Smooth muscle cell (in vitro differentiated cells): ENCODE results near the gene METTL25. TPM values are rescaled to one million over a fixed set of nuclear protein-coding genes. Genes with fewer than 3 reads are reported as not detected.

Experiments used
- DNase-seq: peaks from one replicate; lab custom pipeline; 2025; ENCODE audit not compliant: unreplicated experiment; lab: John Stamatoyannopoulos, UW
- H2AFZ ChIP-seq: fragments of 200-600 bp; sonication (generic); 2 replicates; pipeline ENCODE4 v1.6.0; 2016; ENCODE audit warnings: antibody characterized with exemption, low read depth, mild to moderate bottlenecking
- H3F3A ChIP-seq: fragments of 200-600 bp; sonication (generic); 2 replicates; pipeline ENCODE4 v1.6.0; 2017; ENCODE audit warnings: antibody characterized with exemption, low read depth
- H3K27ac ChIP-seq: fragments of 200-600 bp; sonication (generic); 2 replicates; pipeline ENCODE4 v1.5.1; 2016; ENCODE audit warnings: low read depth, mild to moderate bottlenecking
- H3K27me3 ChIP-seq: fragments of 200-600 bp; sonication (generic); 2 replicates; pipeline ENCODE4 v1.6.1; 2016; ENCODE audit warnings: low read depth, mild to moderate bottlenecking
- H3K36me3 ChIP-seq: fragments of 200-600 bp; sonication (generic); 2 replicates; pipeline ENCODE4 v1.5.1; 2016; ENCODE audit warnings: low read depth
- H3K4me1 ChIP-seq: fragments of 200-600 bp; sonication (generic); 2 replicates; pipeline ENCODE4 v1.5.1; 2016; ENCODE audit warnings: low read depth
- H3K4me2 ChIP-seq: fragments of 200-600 bp; sonication (generic); 2 replicates; pipeline ENCODE4 v1.6.0; 2016; ENCODE audit warnings: mild to moderate bottlenecking
- H3K4me3 ChIP-seq: fragments of 200-600 bp; sonication (generic); 2 replicates; pipeline ENCODE4 v1.5.1; 2016; ENCODE audit warnings: mild to moderate bottlenecking
- H3K79me2 ChIP-seq: fragments of 200-600 bp; sonication (generic); 2 replicates; pipeline ENCODE4 v1.6.0; 2016; ENCODE audit warnings: low read depth, mild to moderate bottlenecking
- H3K9ac ChIP-seq: fragments of 200-600 bp; sonication (generic); 2 replicates; pipeline ENCODE4 v1.6.0; 2016; ENCODE audit warnings: low read depth
- H3K9me3 ChIP-seq: fragments of 200-600 bp; sonication (generic); replicated peaks from 2 replicates; pipeline ENCODE4 v1.5.1; 2016; ENCODE audit warnings: low read depth
- H4K20me1 ChIP-seq: fragments of 200-600 bp; sonication (generic); 2 replicates; pipeline ENCODE4 v1.6.0; 2016; ENCODE audit warnings: low read depth
- CTCF ChIP-seq: fragments of 200-600 bp; sonication (generic); IDR thresholded peaks from 2 replicates; pipeline ENCODE4 v1.5.1; 2017; ENCODE audit warnings: borderline replicate concordance, mild to moderate bottlenecking, antibody characterized with exemption; ENCODE audit not compliant: insufficient read depth, poor library complexity, severe bottlenecking
- WGBS: methylation state at CpG from one replicate; pipeline ENCODE4 v1.1.7; 2016; ENCODE audit warnings: low lambda C conversion rate; 5-methylcytosine and 5-hydroxymethylcytosine counted together
- polyA plus RNA-seq: library from polyadenylated mRNA; unstranded; fragments of >200 nt; fragmentation: Nextera tagmentation; extraction: Ambion mirVana; gene quantifications from 2 replicates; pipeline ENCODE4 v1.2.1, GENCODE V29; 2016
- total RNA-seq: library from RNA; depleted of rRNA; stranded (reverse); fragments of >200 nt; gene quantifications from 2 replicates; pipeline ENCODE4 v1.2.3, GENCODE V29; 2014

Gene METTL25
- total and polyA plus RNA-seq, 2 experiments from 2014 or later = 6.2 to 14.7 TPM

GRCh38 chr12:82329508-82329907 lies 28.8 kb upstream of the METTL25 start:
- WGBS = 56% methylated on average over 1 of the region's 1 CpG
- no peaks in the 10 kb centered on the region for H3F3A ChIP-seq
- H3K4me3 ChIP-seq = no peak overlapping the region
- no peaks in the 10 kb centered on the region for H4K20me1 ChIP-seq
- DNase-seq = no peak
- no peaks in the 10 kb centered on the region for H3K36me3 ChIP-seq
- H3K27ac ChIP-seq = no peak overlapping the region
- no peak overlapping the region for H3K9ac ChIP-seq
- no peaks in the 10 kb centered on the region for H3K9me3 ChIP-seq
- H3K27me3 ChIP-seq = no peaks in the 10 kb centered on the region
- no peak overlapping the region for H3K4me2 ChIP-seq
- no peak for TF ChIP-seq CTCF
- H2AFZ ChIP-seq = no peak overlapping the region
- H3K79me2 ChIP-seq = no peaks in the 10 kb centered on the region
- H3K4me1 ChIP-seq = peaks cover 15% of the 10 kb centered on the region

- Histone ChIP-seq H3K27ac (no peak overlapping the region), H3K9ac (no peak overlapping the region), H4K20me1 (no peaks in the 10 kb centered on the region), H3K4me1 (no peaks in the 10 kb centered on the region), H3K36me3 (peaks cover 10% of the 10 kb centered on the region), H3K27me3 (no peaks in the 10 kb centered on the region), H3K4me2 (no peak overlapping the region), H3K4me3 (no peak overlapping the region), H3K79me2 (no peaks in the 10 kb centered on the region), H3F3A (no peaks in the 10 kb centered on the region), H2AFZ (no peak overlapping the region), H3K9me3 (no peaks in the 10 kb centered on the region)
- no peak for TF ChIP-seq CTCF
- WGBS = 99% methylated on average over 3 of the region's 3 CpGs
- no peak for DNase-seq
Observed at GRCh38 chr12:82350161-82350560, 8.2 kb upstream of the METTL25 start.

GRCh38 chr12:82351390-82351789 lies 6.9 kb upstream of the METTL25 start:
- Histone ChIP-seq H3K27me3 (no peaks in the 10 kb centered on the region), H3K9ac (no peak overlapping the region), H3K36me3 (peaks cover 13% of the 10 kb centered on the region), H3K79me2 (peaks cover 10% of the 10 kb centered on the region), H4K20me1 (no peaks in the 10 kb centered on the region), H3K27ac (no peak overlapping the region), H3F3A (no peaks in the 10 kb centered on the region), H3K9me3 (no peaks in the 10 kb centered on the region), H3K4me2 (no peak overlapping the region), H3K4me1 (peaks cover under 1% of the 10 kb centered on the region), H2AFZ (no peak overlapping the region), H3K4me3 (no peak overlapping the region)
- TF ChIP-seq CTCF = no peak
- DNase-seq = no peak
- WGBS = 94% methylated on average over 6 of the region's 6 CpGs

- peak overlapping the region; percentile 97 for H3K27ac ChIP-seq
- DNase-seq = no peak
- H3K9me3 ChIP-seq = no peaks in the 10 kb centered on the region
- peaks cover 15% of the 10 kb centered on the region for H3K36me3 ChIP-seq
- no peaks in the 10 kb centered on the region for H4K20me1 ChIP-seq
- H3K27me3 ChIP-seq = no peaks in the 10 kb centered on the region
- TF ChIP-seq CTCF = no peak
- H3K4me1 ChIP-seq = peaks cover 16% of the 10 kb centered on the region
- peaks cover 35% of the 10 kb centered on the region for H3K79me2 ChIP-seq
- H3F3A ChIP-seq = no peaks in the 10 kb centered on the region
- peak overlapping the region; percentile 100 for H3K9ac ChIP-seq
- H3K4me2 ChIP-seq = peak overlapping the region; percentile 99
- 61% methylated on average over 4 of the region's 4 CpGs for WGBS
- peak overlapping the region; percentile 87 for H3K4me3 ChIP-seq
- H2AFZ ChIP-seq = peak overlapping the region; percentile 83
Observed at GRCh38 chr12:82357340-82357739, 989 bp upstream of the METTL25 start.
